NCI-H446 treated with DMSO at 0.1 percent for 48 hours (cell line): Measurements from ENCODE around the gene CDK14.

Experiments
- DNase-seq: peaks from one replicate; lab custom pipeline; 2025; lab: John Stamatoyannopoulos, UW

The CDK14 gene

DNA sequence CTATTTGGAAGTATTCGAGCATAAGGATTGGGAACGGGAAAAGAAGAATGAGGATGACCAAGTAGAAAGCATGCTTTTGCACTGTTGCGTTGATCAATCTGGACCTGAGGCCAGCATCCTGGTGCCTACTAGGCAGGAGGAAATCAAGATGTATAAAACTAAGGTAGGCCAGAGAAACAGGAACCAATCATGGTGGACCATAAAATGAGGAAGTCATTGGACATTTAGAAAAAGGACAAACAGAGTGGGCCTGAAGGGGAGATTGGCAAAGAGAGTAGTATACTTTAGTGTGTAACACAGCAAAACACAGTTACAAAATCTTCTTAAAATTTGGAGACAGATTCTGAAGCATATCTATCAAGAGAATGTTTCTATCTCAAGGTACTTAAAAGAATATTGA lies 497.1 kb downstream of the CDK14 start:
- no peak for DNase-seq

- DNase-seq = no peak
Observed at GRCh38 chr7:91098566-91098965, 502.4 kb downstream of the CDK14 start.

- no peak for DNase-seq
Observed at GRCh38 chr7:91103363-91103762, 507.2 kb downstream of the CDK14 start.

DNA sequence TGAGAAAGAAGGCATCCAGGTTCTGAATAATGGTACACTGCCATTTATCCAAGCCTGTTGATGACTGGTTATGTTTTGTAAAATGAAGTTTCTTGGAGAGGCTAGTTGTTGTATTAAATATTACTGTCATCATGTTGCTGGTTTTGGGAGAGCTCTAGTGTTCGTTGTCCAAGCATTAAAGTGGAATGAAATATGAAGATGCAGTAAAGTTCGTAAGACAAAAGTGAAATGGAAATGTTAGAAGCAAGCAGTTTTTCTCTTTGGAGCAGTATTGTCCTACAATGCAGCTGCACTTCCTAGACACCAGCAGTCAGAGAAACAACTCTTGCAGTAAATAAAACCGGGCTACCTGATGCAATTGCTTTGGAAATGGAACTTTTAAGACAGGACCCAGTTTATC lies 511.3 kb downstream of the CDK14 start:
- no peak for DNase-seq

DNA sequence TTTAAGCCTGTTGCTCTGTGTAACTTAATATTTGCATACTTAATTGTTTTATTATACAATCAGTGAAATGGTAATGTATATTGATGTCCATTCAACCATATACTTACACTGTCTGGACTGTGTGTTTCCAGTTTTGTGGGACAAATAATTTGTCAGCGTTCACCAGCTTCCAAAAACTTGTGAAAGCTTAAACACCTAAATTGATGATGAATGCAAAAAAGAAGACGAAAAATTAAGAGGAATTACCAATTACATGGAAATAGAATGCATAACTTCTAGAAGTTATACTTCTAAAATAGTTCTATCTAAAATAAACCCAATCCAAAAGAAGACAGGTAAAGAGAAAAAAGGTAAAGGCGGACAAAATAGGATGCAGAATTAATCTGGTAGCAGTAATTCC lies 513.1 kb downstream of the CDK14 start:
- DNase-seq = no peak

DNA sequence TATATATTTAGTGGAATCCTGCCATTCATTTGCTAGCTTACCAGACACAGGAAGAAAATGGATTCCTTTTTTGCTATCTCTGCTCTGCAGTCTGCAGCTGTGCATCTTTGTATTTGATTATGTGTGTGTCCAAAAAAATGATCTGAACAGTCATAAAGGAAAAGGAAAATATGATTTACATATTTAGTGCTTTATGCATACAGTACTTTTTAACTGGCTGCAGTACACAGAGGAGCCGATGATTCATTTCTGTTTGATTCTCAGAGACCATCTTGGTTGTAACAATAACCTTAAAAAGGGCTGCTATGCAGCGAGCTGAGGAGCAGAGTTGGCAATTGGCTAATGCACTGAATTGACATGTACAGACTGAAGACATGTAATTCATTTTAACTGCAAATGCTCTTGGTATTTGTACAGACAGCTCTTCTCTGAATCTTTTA lies 516.8 kb downstream of the CDK14 start:
- no peak for DNase-seq

GRCh38 chr7:91114232-91114631 lies 518.1 kb downstream of the CDK14 start:
- no peak for DNase-seq

- DNase-seq = no peak
Observed at GRCh38 chr7:91126762-91127161, 530.6 kb downstream of the CDK14 start.

DNA sequence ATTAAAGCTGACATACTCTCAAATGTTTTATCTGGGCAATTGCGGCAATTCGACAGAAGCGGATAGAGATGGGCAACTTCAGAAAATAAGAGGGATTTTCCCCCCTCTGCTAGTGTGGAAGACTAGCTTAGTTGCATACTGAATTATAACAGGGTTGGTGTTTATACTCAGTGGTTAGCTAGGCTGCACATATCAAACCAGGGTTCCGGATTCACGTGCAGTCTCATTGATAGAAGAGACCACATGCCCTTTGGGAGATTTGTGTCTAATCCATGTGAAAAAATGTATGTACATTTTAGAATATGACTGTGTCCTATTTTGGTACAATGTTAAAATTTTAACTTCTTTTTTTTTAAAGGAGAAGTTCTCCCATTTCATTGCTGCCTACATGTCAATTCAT lies 531.2 kb downstream of the CDK14 start:
- no peak for DNase-seq

GRCh38 chr7:91127959-91128358 lies 531.8 kb downstream of the CDK14 start:
- DNase-seq = no peak

- DNase-seq = no peak
Observed at GRCh38 chr7:91128683-91129348, 532.7 kb downstream of the CDK14 start.

GRCh38 chr7:91135300-91135699 lies 539.2 kb downstream of the CDK14 start:
- DNase-seq = no peak

DNA sequence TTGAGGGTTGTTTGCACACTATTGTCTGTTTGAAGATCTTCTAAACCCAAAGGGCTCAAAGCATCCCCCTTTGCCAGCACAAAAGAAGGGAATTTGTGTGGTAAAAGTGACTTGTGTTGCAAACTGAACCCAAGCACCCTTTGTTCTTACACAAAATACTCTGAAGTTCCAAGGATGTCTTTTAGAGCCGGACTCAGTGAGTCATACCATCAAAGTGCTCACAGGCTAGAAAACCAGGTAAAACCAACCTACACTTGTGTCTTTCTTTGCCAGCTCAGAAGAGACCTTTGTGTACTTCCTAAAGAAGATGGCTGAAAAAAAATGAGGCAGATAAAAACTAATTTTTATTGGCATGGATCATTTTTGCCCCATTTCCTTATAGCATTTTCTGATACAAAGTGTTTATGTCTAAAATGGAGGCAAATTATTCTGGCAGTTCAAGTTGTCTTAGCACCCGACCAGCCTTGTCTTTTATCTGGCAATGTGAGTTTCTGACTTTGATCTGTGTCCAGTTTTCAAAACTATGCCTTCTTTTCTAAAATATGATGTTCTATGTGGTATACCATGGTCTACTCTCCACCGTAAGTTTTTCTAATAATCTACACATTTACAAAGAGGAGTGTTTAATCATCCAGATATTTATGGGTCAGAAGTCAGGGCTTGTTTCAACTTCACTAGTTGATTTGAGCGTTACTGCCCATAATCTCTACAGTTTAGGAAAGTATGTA lies 539.7 kb downstream of the CDK14 start:
- DNase-seq = no peak

DNA sequence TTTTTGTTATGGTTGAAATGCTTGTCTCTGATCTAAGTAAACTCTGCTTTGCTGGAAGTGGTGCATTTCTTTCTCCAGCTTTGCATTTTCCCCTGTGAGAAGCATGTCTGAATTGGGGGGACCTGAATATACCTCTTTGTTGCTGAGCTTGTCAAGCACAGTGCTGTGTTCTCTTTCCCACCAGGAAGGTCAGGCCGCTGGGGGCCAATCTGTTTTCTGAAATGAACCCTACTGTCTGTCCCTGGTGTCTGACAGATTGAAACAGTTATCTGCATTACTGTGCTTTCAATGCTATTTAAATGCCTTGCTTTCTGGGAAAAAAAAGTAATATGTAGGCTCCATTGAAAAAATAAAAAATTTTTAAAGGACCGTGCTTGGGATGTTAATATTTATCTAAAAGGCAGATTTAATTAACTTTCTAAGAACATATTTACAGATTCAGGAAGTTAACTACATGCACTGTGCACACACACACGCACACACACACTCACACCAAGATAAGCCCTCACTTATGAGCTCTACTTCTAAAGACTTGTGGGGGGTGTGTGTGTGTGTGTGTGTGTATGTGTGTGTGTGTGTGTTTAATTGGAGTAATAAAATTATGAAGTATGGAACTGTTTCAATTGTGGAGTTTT lies 541.1 kb downstream of the CDK14 start:
- DNase-seq = no peak

DNA sequence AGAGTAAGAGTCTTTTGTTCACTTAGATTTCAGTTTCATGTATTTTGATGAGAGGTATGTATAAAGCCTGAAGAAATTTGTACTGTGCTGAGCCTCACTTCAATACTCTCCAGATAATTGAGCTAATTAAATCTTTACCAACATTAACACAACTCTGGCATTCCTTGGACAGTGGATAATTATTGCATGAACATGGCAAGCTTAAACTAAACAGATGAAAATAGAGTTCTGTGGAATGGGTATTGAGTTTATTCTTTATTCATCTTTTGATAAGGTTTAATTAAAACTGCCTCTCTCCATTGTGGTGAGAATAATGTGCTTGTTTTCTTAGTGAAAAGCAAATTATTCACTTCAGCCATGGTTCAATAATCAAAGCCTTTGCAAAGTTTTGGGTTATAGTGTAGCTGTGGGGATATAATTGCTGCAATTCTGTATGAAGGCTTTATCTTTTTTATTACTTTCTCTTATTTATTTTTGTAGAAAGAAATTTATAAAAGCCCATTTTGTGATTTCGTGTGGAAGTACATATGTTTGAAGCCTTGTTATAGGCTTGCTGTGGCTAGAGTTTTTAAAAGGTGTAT lies 541.8 kb downstream of the CDK14 start:
- DNase-seq = no peak

GRCh38 chr7:91140286-91140685 lies 544.2 kb downstream of the CDK14 start:
- no peak for DNase-seq

DNA sequence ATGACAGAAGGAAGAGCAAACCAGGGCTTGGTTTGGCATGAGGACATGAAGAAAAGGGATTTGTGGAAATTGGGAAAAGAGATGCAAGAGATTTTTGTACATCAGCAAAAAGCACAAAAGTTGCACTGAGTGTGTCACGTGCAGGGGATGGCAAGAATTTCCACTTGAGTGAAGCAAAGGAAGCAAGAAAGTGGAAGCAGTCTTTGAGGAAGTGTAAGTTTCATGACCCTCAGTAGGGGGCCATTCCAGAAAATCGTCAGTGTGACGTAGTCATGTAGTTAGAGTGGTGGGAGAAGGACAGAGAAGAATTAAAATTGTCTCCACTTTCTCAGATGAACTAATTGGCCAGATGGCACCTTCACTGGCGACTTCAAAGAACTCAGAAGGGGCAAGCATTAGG lies 544.9 kb downstream of the CDK14 start:
- no peak for DNase-seq

GRCh38 chr7:91142743-91143142 lies 546.6 kb downstream of the CDK14 start:
- DNase-seq = no peak

DNA sequence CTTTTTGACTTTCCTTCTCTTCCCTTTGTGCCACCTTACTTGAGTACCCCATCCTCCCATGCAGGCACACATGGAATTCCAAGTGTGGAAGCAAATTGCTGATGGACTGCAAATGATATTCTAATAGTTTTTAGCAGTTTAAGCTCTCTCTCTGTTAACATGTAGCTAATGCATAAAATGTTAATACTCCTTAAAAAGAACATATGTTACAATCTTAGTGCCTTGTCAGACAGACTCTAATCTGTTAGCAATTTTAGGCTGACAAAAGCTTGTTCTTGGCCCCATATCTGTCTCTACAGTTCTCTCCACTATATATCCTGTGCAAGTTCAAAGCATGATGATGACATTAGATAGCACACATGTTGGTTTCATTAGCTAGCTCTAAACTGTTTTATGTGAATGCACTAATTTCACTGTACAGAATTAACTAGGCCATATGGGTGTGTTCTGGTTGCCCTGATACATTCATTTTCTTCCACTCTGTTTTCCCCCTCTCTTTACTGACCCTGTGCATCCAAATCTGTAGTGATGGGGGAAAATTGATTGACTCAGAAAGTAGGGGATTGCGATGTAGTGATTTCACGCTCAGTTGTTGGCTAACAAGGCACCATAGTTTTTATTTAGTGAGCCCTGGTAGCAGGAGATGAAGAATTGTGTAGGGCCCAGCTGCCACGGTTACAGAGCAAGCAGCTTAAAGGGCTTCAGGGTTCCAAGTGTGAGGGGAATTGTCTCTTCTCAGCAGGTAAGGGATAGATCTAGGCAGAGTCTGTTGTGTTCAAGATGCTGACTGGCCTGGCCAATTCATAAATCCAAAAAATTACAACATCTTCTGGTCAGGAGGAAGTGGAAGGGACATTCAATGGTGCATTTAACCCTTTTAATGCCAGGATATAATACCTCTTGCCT lies 553.5 kb downstream of the CDK14 start:
- no peak for DNase-seq

DNA sequence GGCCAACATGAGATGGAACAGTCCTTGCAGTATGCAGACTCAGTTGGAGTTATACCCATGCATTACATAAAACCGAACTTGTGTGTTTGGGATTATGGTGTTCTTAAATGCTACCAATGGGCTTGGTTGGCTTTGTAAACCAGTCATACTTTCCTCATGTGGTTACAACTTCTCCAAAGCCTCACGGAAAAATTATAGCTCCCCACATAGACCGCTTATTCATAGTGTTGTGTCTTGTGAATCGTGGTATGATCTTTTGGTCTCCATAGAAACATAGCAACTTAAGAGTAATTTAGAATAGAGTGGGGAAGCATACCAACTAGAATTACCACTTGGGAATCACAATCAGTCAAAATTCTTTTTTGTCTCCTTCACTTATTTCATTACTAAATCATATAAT lies 555.8 kb downstream of the CDK14 start:
- DNase-seq = no peak

DNA sequence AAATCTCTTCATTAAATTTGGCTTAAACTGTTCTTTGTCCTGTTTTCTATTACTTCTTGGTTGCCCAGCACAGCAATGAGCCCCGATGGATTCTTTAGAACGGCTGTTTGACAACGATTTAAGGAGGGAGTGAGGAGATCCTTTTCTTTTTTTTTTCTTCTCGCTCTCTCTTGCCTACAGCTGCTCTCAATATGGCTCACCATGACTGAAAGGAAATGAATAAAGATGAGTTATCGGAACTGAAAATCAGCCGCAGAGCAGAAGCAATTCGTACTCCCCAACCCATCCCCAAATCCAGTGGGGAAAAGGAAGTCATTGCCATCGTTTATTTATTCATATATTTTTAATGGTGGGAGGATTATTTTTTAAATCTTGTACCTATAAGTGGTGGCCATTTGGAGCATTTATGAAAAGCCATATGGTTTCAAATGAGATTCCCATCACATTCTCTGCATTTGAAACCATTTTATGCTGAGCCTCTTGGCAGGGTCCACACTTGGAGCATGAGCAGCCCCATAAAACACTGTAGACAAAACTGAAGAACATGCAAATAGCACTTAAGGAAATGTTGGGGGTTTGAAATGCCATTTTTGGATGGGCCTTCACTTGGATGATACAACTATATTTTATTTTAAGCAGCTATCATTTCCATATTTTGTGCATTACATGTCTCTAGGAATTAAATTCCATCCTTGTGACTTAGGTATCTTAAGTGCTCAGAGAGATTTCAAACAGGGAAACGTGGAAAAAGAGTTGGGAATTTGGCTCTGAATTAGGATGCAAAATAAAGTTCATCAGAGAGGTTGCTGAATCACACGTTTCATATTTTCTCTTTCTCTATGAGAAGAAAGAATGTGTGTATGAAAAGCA lies 560.4 kb downstream of the CDK14 start:
- no peak for DNase-seq
